Caco-2 (cell line): ENCODE results near the gene SLC26A3. TPM values are rescaled to one million over a fixed set of nuclear protein-coding genes. Genes with fewer than 3 reads are reported as not detected.

Experiments
- BruUV-seq: library from RNA; stranded (reverse); fragments of 400-500 nt; replicated peaks from 2 replicates; lab custom pipeline; 2021; lab: Mats Ljungman, UMichigan
- CTCF ChIA-PET: fragments of 300-600 bp; sonication (Branson Sonifier 250); formaldehyde crosslinking; loops from one replicate; lab custom pipeline; 2022; ENCODE audit warnings: antibody characterized with exemption; lab: Charles Lee
- POLR2A ChIA-PET: fragments of 300-600 bp; sonication (Branson Sonifier 250); formaldehyde crosslinking; loops from one replicate; lab custom pipeline; 2022; ENCODE audit warnings: antibody characterized with exemption; lab: Charles Lee
- DNase-seq, 2 experiments: peaks; one replicate each; pipeline versions ENCODE4 v3.0.0 to v3.0.0-alpha.2; 2020 to 2022
- H3K27me3 ChIP-seq: replicated peaks from 2 replicates; pipeline ENCODE4 v1.6.0; 2011; ENCODE audit warnings: low read length; ENCODE audit not compliant: control insufficient read depth, insufficient read depth
- H3K36me3 ChIP-seq: 2 replicates; pipeline ENCODE4 v1.5.1; 2011; ENCODE audit warnings: low read length; ENCODE audit not compliant: control insufficient read depth, insufficient read depth
- H3K4me1 ChIP-seq: fragments of 250-450 bp; sonication (Bioruptor Pico); 2 replicates; pipeline ENCODE4 v1.5.1; 2020; ENCODE audit warnings: mild to moderate bottlenecking
- H3K4me3 ChIP-seq: 2 replicates; pipeline ENCODE4 v1.5.1; 2011; ENCODE audit warnings: low read depth, mild to moderate bottlenecking, control low read depth, low read length
- H3K9me3 ChIP-seq: fragments of 250-450 bp; sonication (Bioruptor Pico); 2 replicates; pipeline ENCODE4 v1.5.1; 2020; ENCODE audit warnings: mild to moderate bottlenecking, moderate library complexity
- H3K27ac Mint-ChIP-seq: one replicate; pipeline ENCODE4 v1.8.0; 2022; ENCODE audit warnings: mixed read lengths; ENCODE audit not compliant: unreplicated experiment
- H3K27me3 Mint-ChIP-seq: one replicate; pipeline ENCODE4 v1.8.0; 2022; ENCODE audit warnings: mixed read lengths; ENCODE audit not compliant: insufficient read depth, unreplicated experiment
- H3K36me3 Mint-ChIP-seq: one replicate; pipeline ENCODE4 v1.8.0; 2022; ENCODE audit warnings: mild to moderate bottlenecking, mixed read lengths; ENCODE audit not compliant: insufficient read depth, unreplicated experiment
- H3K4me1 Mint-ChIP-seq: one replicate; pipeline ENCODE4 v1.8.0; 2022; ENCODE audit warnings: low read depth, mixed read lengths; ENCODE audit not compliant: unreplicated experiment
- H3K4me3 Mint-ChIP-seq: one replicate; pipeline ENCODE4 v1.8.0; 2022; ENCODE audit warnings: mild to moderate bottlenecking, moderate library complexity, mixed read lengths; ENCODE audit not compliant: unreplicated experiment
- H3K9me3 Mint-ChIP-seq: one replicate; pipeline ENCODE4 v1.8.0; 2022; ENCODE audit warnings: mixed read lengths; ENCODE audit not compliant: unreplicated experiment
- CTCF ChIP-seq, 2 experiments: fragments of 200-600 bp in 1 of 2; IDR thresholded peaks; 1 replicate in 1 of 2; 2 replicates in 1 of 2; pipeline versions ENCODE4 v1.5.1 to v1.8.0; 2011 to 2022; ENCODE audit warnings: antibody characterized with exemption in 1 of 2, control low read depth in 1 of 2, inconsistent platforms in 1 of 2, low read depth in 1 of 2, low read length in 1 of 2, mild to moderate bottlenecking in 1 of 2, moderate library complexity in 1 of 2; ENCODE audit not compliant: insufficient read depth in 1 of 2, severe bottlenecking in 1 of 2, unreplicated experiment in 1 of 2
- intact Hi-C: fragments of 100-400 bp; cut with micrococcal nuclease; formaldehyde crosslinking; loops from one replicate; pipeline ENCODE4 v1.10.0; 2022; ENCODE audit not compliant: unreplicated experiment
- total RNA-seq: library from RNA; stranded (reverse); gene quantifications from 2 replicates; pipeline ENCODE4 v1.2.3, GENCODE V29; 2022

SLC26A3 gene
- total RNA-seq, 1 experiment from 2014 or later = 2.0 TPM

GRCh38 chr7:107818622-107819021 is 15.6 kb upstream of the SLC26A3 start:
- Histone ChIP-seq H3K36me3 (no peaks in the 10 kb centered on the region), H3K9me3 (no peaks in the 10 kb centered on the region), H3K4me1 (no peaks in the 10 kb centered on the region), H3K4me3 (no peak overlapping the region), H3K27me3 (no peaks in the 10 kb centered on the region)
- no peak overlapping the region for H3K4me3 Mint-ChIP-seq
- BruUV-seq = no TSS peak
- no peak for DNase-seq
- H3K36me3 Mint-ChIP-seq = no peaks in the 10 kb centered on the region
- TF ChIP-seq CTCF (IDR thresholded peaks at IDR 0.05; ENCODE audit: insufficient read depth in 1 of 2, low read depth in 1 of 2, low read length in 1 of 2, severe bottlenecking in 1 of 2, unreplicated experiment in 1 of 2) = no peak
- H3K27me3 Mint-ChIP-seq = peaks cover 2% of the 10 kb centered on the region
- no peak overlapping the region for H3K27ac Mint-ChIP-seq
- CTCF ChIA-PET = no interaction called here
- POLR2A ChIA-PET = no interaction called here
- H3K9me3 Mint-ChIP-seq = no peaks in the 10 kb centered on the region
- intact Hi-C loops = no loop called here
- no peaks in the 10 kb centered on the region for H3K4me1 Mint-ChIP-seq

- no peak overlapping the region for H3K4me3 Mint-ChIP-seq
- intact Hi-C loops = no loop called here
- Histone ChIP-seq H3K9me3 (no peaks in the 10 kb centered on the region), H3K4me3 (no peak overlapping the region), H3K36me3 (no peaks in the 10 kb centered on the region), H3K27me3 (no peaks in the 10 kb centered on the region), H3K4me1 (no peaks in the 10 kb centered on the region)
- H3K27ac Mint-ChIP-seq = no peak overlapping the region
- no peaks in the 10 kb centered on the region for H3K9me3 Mint-ChIP-seq
- H3K27me3 Mint-ChIP-seq = peaks cover 2% of the 10 kb centered on the region
- no peak for TF ChIP-seq CTCF (IDR thresholded peaks at IDR 0.05; ENCODE audit: insufficient read depth in 1 of 2, low read depth in 1 of 2, low read length in 1 of 2, severe bottlenecking in 1 of 2, unreplicated experiment in 1 of 2)
- DNase-seq = no peak
- CTCF ChIA-PET = no interaction called here
- BruUV-seq = no TSS peak
- no peaks in the 10 kb centered on the region for H3K36me3 Mint-ChIP-seq
- H3K4me1 Mint-ChIP-seq = no peaks in the 10 kb centered on the region
- POLR2A ChIA-PET = no interaction called here
These were observed 13.1 kb upstream of the SLC26A3 start for GRCh38 chr7:107816011-107816566.

GRCh38 chr7:107815254-107815882 is 12.3 kb upstream of the SLC26A3 start:
- Mint-ChIP-seq H3K4me1 (no peaks in the 10 kb centered on the region), H3K9me3 (no peaks in the 10 kb centered on the region)
- intact Hi-C loops = no loop called here

More at GRCh38 chr7:107815254-107815882, 12.3 kb upstream of the SLC26A3 start:
- BruUV-seq = no TSS peak
- no peaks in the 10 kb centered on the region for H3K9me3 ChIP-seq
- Mint-ChIP-seq H3K27me3 (peaks cover 2% of the 10 kb centered on the region), H3K27ac (no peak overlapping the region), H3K36me3 (no peaks in the 10 kb centered on the region), H3K4me3 (no peak overlapping the region)
- TF ChIP-seq CTCF (IDR thresholded peaks at IDR 0.05; ENCODE audit: insufficient read depth in 1 of 2, low read depth in 1 of 2, low read length in 1 of 2, severe bottlenecking in 1 of 2, unreplicated experiment in 1 of 2) = no peak
- no peaks in the 10 kb centered on the region for H3K27me3 ChIP-seq
- H3K4me1 ChIP-seq = no peaks in the 10 kb centered on the region
- H3K4me3 ChIP-seq = no peak overlapping the region
- ChIA-PET CTCF (no interaction called here), POLR2A (no interaction called here)
- H3K36me3 ChIP-seq = no peaks in the 10 kb centered on the region
- DNase-seq = no peak
